SK-N-SH treated with all-trans-retinoic acid at 6 μM for 48 hours (cell line): Measurements from ENCODE around the gene MEIKIN.

Source experiments
- ARNTL ChIP-seq: fragments of 450-650 bp; formaldehyde crosslinking; IDR thresholded peaks from 2 replicates; pipeline ENCODE4 v1.5.0; 2020; ENCODE audit warnings: low read depth, mild to moderate bottlenecking, moderate library complexity, borderline replicate concordance
- CREB5 ChIP-seq: fragments of 250-450 bp; sonication (Bioruptor Pico); IDR thresholded peaks from 2 replicates; pipeline ENCODE4 v1.5.1; 2020; ENCODE audit warnings: low read depth, mild to moderate bottlenecking, moderate library complexity
- POU6F1 ChIP-seq: fragments of 250-450 bp; sonication (Bioruptor Pico); IDR thresholded peaks from 2 replicates; pipeline ENCODE4 v1.8.0; 2021; ENCODE audit warnings: low read depth, mild to moderate bottlenecking, moderate library complexity, borderline replicate concordance
- TSHZ2 ChIP-seq: fragments of 250-450 bp; sonication (Bioruptor Pico); IDR thresholded peaks from 2 replicates; pipeline ENCODE4 v1.5.0; 2020; ENCODE audit warnings: mild to moderate bottlenecking, moderate library complexity

- TF ChIP-seq CREB5 = no peak
- no peak for TF ChIP-seq ARNTL (CRISPR knock-in tag)
- no peak for TF ChIP-seq TSHZ2 (CRISPR knock-in tag)
- no peak for TF ChIP-seq POU6F1 (CRISPR knock-in tag)
These were observed 184.7 kb downstream of the MEIKIN start for GRCh38 chr5:131760793-131761192.
